DMS114 treated with DMSO at 0.1 percent for 48 hours (cell line): Measurements from ENCODE around the gene DEFB132.
A peak's percentile ranks its signal among the peaks of the same experiment; 100 is the strongest.

ENCODE experiments used
- DNase-seq: peaks from one replicate; lab custom pipeline; 2025; ENCODE audit not compliant: unreplicated experiment; lab: John Stamatoyannopoulos, UW

DEFB132 gene

GRCh38 chr20:263701-264100, 6.2 kb downstream of the DEFB132 start:
- DNase-seq = no peak

DNA sequence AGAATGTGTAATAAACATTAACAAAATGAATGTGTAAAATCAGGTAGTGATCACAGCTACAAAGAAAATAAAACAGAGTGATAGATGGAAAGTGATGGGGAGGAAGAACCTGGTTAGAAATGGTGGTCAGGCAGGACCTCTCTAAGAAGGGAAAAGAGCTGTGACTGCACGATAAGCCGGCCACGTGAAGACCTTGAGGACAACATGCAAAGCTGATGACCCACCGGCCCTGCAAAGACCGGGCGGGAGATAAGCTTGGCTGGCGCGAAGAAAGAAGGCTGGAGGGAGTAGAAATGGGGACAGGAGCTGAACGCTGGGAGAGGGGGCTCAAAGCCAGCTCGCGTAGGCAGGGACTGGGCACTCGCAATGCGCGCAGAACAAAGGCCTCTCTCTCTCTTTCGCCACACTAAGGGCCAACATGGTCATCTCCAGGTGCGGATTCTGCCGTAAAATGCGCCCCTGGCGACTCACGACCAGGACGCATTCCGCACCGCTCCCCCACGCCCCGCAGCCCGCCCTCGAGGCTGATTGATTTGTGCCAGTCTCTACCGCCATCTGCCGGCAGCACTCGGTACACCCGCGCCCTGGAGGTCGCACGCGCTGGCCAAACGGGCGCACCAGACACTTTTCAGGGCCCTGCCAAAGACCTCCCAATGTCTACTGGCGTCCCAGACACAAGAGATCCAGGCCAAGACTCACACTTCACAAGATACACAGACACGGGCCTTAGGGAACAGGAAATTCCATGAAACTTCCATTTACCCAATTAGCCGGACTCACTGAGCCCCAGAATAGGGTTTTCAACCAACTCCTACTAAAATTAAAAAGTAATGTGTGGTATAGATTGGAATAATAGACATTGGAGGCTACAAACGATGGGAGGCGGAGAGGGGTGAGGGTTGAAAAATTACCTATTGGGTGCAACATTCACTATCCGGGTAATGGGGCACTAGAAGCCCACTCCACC, 9.4 kb downstream of the DEFB132 start:
- DNase-seq = peak; percentile 59

DNA sequence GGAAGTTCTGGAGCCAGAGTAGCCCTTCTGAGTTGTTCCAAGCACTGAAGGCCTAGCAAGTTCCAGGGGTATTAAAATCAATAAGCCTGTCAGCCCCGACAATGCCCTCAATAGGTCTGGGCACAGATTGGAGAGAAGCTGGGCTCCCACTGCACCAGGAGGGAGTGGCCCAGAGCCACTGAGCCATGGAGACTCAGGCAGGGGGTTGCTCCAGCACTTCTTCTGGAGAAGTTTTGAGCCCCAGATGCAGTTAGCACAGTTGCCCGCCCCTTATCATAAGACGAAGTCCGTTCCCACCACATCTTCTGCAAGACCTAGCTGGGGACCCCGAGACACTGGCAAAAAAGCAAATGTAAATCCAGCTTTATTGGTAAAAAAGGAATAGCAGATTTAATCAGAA, 13.0 kb downstream of the DEFB132 start:
- DNase-seq = no peak

- DNase-seq = no peak
Observed at GRCh38 chr20:271069-271468, 13.5 kb downstream of the DEFB132 start.

GRCh38 chr20:271528-271927, 14.0 kb downstream of the DEFB132 start:
- no peak for DNase-seq

GRCh38 chr20:272718-273117, 15.2 kb downstream of the DEFB132 start:
- DNase-seq = no peak

DNA sequence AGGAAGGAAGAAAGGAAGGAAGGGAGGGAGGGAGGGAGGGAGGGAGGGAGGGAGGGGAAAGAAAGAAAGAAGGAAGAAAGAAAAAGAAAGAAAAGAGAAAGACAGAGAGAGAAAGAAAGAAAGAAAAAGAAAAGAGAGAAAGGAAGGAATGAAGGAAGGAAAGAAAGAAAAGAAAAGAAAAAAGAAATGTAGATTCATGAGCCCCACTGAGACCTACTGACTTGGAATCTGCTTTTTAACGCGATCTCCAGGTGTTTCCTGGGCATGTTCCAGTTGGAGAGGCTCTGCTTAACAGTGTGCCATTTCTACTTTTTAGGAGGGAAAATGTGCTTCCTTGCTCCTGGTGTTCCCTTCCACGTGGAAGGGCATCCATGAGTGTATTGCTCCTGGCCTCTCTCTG, 16.4 kb downstream of the DEFB132 start:
- DNase-seq = no peak

DNA sequence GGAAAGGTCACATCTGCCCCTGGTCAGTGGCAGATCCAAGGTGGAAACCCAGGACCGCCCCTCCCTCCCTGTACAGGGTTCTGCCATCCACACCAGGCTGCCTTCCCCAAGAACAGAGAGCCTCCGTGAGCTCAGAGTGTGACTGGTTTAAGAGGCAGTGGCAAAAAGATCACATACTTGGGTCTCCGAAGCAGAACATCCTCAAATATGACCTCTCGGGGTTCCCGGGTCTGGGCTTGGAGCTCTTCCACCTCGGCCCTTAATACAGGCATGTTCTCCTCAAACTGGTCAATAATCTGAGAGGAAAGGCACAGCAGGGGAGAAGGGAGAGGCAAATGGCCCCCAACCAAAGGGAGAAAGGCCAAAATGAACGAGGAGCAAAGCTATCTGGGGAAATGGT, 18.3 kb downstream of the DEFB132 start:
- no peak for DNase-seq

GRCh38 chr20:276620-277495, 19.3 kb downstream of the DEFB132 start:
- DNase-seq = no peak

GRCh38 chr20:277496-277781, 19.9 kb downstream of the DEFB132 start:
- no peak for DNase-seq

DNA sequence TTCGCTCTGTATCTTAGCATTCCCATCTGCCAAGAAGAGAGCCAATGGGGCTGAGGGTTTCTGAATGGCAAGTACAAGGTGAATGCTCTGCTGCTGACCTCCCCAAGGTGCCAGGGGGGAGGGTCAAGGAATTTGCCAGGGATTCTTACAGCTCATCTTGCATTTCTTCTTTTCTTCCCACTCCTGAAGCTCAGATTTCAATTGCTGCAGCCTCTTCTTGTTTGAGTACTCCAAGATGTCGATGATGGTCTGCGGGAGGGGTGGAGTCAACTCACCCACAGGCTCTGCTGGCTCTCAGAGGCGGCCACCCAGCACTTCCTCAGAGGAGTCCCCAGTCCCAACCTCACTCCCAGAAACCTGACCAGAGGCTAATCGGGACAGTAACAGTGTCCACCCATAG, 20.7 kb downstream of the DEFB132 start:
- DNase-seq = no peak

- no peak for DNase-seq
Observed at GRCh38 chr20:278607-279571, 21.4 kb downstream of the DEFB132 start.

GRCh38 chr20:284172-284571, 26.6 kb downstream of the DEFB132 start:
- DNase-seq = no peak

- no peak for DNase-seq
Observed at GRCh38 chr20:286508-286907, 29.0 kb downstream of the DEFB132 start.

GRCh38 chr20:288956-289692, 31.6 kb downstream of the DEFB132 start:
- DNase-seq = no peak

- DNase-seq = no peak
Observed at GRCh38 chr20:289693-290083, 32.2 kb downstream of the DEFB132 start.

GRCh38 chr20:290084-290831, 32.7 kb downstream of the DEFB132 start, which contains the start of gene C20orf96:
Gene C20orf96 (minus strand): TSS chr20:290750. CDS start chr20:290610, 140 bp downstream.
- peak; percentile 88 for DNase-seq

- DNase-seq = no peak
Observed at GRCh38 chr20:294602-295001, 37.1 kb downstream of the DEFB132 start.

- no peak for DNase-seq
Observed at GRCh38 chr20:295804-296203, 38.3 kb downstream of the DEFB132 start.
